Esophagus squamous epithelium (tissue), 4 donors: ENCODE results near the gene BPIFA3.

Experiments
- CTCF ChIP-seq, 6 experiments: fragments of 450-650 bp in 4 of 6; fragments of 200-600 bp in 2 of 6; sonication (generic) in 2 of 6; IDR thresholded peaks; one replicate each; pipeline ENCODE4 v1.5.1; 2016 to 2019; ENCODE audit warnings: antibody characterized with exemption in 6 of 6, mild to moderate bottlenecking in 4 of 6, moderate library complexity in 4 of 6
- POLR2A ChIP-seq, 4 donors: fragments of 450-650 bp; IDR thresholded peaks; one replicate each; pipeline ENCODE4 v1.6.1; 2017; ENCODE audit warnings: antibody characterized with exemption in 4 of 4, mild to moderate bottlenecking in 4 of 4, moderate library complexity in 3 of 4

GRCh38 chr20:33232486-33233072, 15.4 kb downstream of the BPIFA3 start:
- TF ChIP-seq CTCF (IDR thresholded peaks at IDR 0.05): no peak
- no peak for TF ChIP-seq POLR2A (IDR thresholded peaks at IDR 0.05)
